Colonic mucosa (tissue), 4 donors: ENCODE results near the gene NEK5. TPM values are rescaled to one million over a fixed set of nuclear protein-coding genes. Genes with fewer than 3 reads are reported as not detected.

Experiments
- DNase-seq: peaks from one replicate; pipeline ENCODE4 v3.0.0-alpha.2; 2020
- H3K27ac ChIP-seq: fragments of 200-600 bp; one replicate; pipeline ENCODE4 v1.8.0; 2021
- H3K27me3 ChIP-seq: fragments of 200-600 bp; one replicate; pipeline ENCODE4 v1.8.0; 2021
- H3K36me3 ChIP-seq: fragments of 200-600 bp; one replicate; pipeline ENCODE4 v1.8.0; 2021
- H3K4me1 ChIP-seq: fragments of 200-600 bp; one replicate; pipeline ENCODE4 v1.8.0; 2021; ENCODE audit warnings: mild to moderate bottlenecking
- H3K4me3 ChIP-seq: fragments of 200-600 bp; one replicate; pipeline ENCODE4 v1.8.0; 2021
- H3K9ac ChIP-seq, 2 donors: one replicate each; pipeline ENCODE4 v1.7.0; 2013; ENCODE audit warnings: control low read depth in 2 of 2, low read depth in 2 of 2, low read length in 2 of 2
- H3K9me3 ChIP-seq: fragments of 200-600 bp; one replicate; pipeline ENCODE4 v1.8.0; 2021
- intact Hi-C: fragments of 100-400 bp; cut with DNase I; formaldehyde crosslinking; loops from one replicate; pipeline ENCODE4 v1.14.1; 2022
- total RNA-seq, 2 donors: library from RNA; stranded (reverse); fragmentation: NEBNext Ultra II Directional in 1 of 2; extraction: Animal tissue kit (Norgen Biotek cat#: 25700) in 1 of 2; gene quantifications; one replicate each; pipeline ENCODE4 v1.2.1, GENCODE V29; 2021
- TF ChIP-seq, protein P1 (sequence below): fragments of 200-600 bp; IDR thresholded peaks from one replicate; pipeline ENCODE4 v1.8.0; 2022; ENCODE audit warnings: antibody characterized with exemption, mild to moderate bottlenecking
- donor health status: healthy.
- donor health status: DM: no; HTN: no; CAD: no.
- donor health status: DM: no; HTN: no; CAD: no.

The NEK5 gene
- total RNA-seq, 2 donors from 2014 or later = 0.24 to 0.25 TPM

GRCh38 chr13:52012512-52012836 lies 116.4 kb downstream of the NEK5 start:
- H3K27me3 ChIP-seq = no peaks in the 10 kb centered on the region
- H3K27ac ChIP-seq = peak overlapping the region; percentile 54
- H3K9ac ChIP-seq = peak overlapping the region; percentile 55 to 67
- H3K9me3 ChIP-seq = no peaks in the 10 kb centered on the region
- intact Hi-C loops = no loop called here
- H3K4me3 ChIP-seq = peak overlapping the region; percentile 99
- TF ChIP-seq, protein P1, sequence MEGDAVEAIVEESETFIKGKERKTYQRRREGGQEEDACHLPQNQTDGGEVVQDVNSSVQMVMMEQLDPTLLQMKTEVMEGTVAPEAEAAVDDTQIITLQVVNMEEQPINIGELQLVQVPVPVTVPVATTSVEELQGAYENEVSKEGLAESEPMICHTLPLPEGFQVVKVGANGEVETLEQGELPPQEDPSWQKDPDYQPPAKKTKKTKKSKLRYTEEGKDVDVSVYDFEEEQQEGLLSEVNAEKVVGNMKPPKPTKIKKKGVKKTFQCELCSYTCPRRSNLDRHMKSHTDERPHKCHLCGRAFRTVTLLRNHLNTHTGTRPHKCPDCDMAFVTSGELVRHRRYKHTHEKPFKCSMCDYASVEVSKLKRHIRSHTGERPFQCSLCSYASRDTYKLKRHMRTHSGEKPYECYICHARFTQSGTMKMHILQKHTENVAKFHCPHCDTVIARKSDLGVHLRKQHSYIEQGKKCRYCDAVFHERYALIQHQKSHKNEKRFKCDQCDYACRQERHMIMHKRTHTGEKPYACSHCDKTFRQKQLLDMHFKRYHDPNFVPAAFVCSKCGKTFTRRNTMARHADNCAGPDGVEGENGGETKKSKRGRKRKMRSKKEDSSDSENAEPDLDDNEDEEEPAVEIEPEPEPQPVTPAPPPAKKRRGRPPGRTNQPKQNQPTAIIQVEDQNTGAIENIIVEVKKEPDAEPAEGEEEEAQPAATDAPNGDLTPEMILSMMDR = no peak
- H3K4me1 ChIP-seq = peaks cover 5% of the 10 kb centered on the region
- no peaks in the 10 kb centered on the region for H3K36me3 ChIP-seq
- no peak for DNase-seq

GRCh38 chr13:52011632-52012511 lies 117.0 kb downstream of the NEK5 start, which contains the start of gene ALG11:
Gene ALG11 (plus strand): TSS chr13:52012398. CDS start chr13:52012419, 21 bp downstream.
- intact Hi-C loops = no loop called here
- Histone ChIP-seq H3K9me3 (no peaks in the 10 kb centered on the region), H3K4me3 (peak within 1 kb of the TSS; percentile 99), H3K27ac (peak within 1 kb of the TSS; percentile 54), H3K36me3 (no peaks in the 10 kb centered on the region), H3K9ac (peak within 1 kb of the TSS; percentile 55 to 67), H3K4me1 (peaks cover 5% of the 10 kb centered on the region), H3K27me3 (no peaks in the 10 kb centered on the region)
- TF ChIP-seq, protein P1 = no peak
- DNase-seq = peak; percentile 100

GRCh38 chr13:52010890-52011631 lies 117.8 kb downstream of the NEK5 start, which contains the start of gene ATP7B:
Gene ATP7B (minus strand): TSS chr13:52011450. CDS start chr13:52011337, 113 bp downstream.
- intact Hi-C loops = no loop called here
- peak; percentile 41 for DNase-seq

DNA sequence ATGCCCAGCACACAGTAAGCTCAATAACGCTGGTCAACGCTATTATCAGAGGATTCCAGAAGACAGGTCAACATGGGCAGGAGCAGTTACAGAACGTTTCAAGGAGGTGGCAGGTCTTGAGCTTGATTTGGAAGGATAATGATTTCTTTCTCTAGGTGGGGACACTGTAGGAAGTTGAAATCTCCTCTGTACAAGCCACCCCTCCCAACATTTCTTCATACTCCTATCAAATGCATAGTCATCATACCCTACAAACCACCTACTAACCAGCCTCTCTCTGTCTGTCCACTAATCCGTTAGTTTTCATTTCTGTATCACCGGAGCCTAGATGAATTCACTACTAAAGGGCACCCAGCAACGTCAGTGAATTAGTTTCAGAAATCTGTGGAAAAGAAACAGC lies 118.9 kb downstream of the NEK5 start:
- Histone ChIP-seq H3K9me3 (no peaks in the 10 kb centered on the region), H3K27me3 (no peaks in the 10 kb centered on the region), H3K4me3 (no peak overlapping the region), H3K36me3 (no peaks in the 10 kb centered on the region), H3K9ac (no peak overlapping the region), H3K4me1 (peaks cover 5% of the 10 kb centered on the region), H3K27ac (no peak overlapping the region)
- no peak for DNase-seq
- TF ChIP-seq, protein P1 = no peak
- intact Hi-C loops = no loop called here

More at GRCh38 chr13:52010890-52011631, 117.8 kb downstream of the NEK5 start, which contains the start of gene ATP7B:
- peak within 1 kb of the TSS; percentile 54 for H3K27ac ChIP-seq
- no peaks in the 10 kb centered on the region for H3K27me3 ChIP-seq
- H3K36me3 ChIP-seq = no peaks in the 10 kb centered on the region
- peak within 1 kb of the TSS; percentile 55 to 67 for H3K9ac ChIP-seq
- peaks cover 5% of the 10 kb centered on the region for H3K4me1 ChIP-seq
- H3K4me3 ChIP-seq = peak within 1 kb of the TSS; percentile 99
- no peaks in the 10 kb centered on the region for H3K9me3 ChIP-seq
- TF ChIP-seq, protein P1 = no peak

GRCh38 chr13:52006523-52007245 lies 122.2 kb downstream of the NEK5 start:
- H3K36me3 ChIP-seq = no peaks in the 10 kb centered on the region
- H3K9ac ChIP-seq = no peak overlapping the region
- H3K4me3 ChIP-seq = no peak overlapping the region
- H3K27ac ChIP-seq = no peak overlapping the region
- no peaks in the 10 kb centered on the region for H3K27me3 ChIP-seq
- TF ChIP-seq, protein P1 = no peak
- no peaks in the 10 kb centered on the region for H3K9me3 ChIP-seq
- no peak for DNase-seq
- intact Hi-C loops = no loop called here
- peaks cover 16% of the 10 kb centered on the region for H3K4me1 ChIP-seq
